ENCODE results near the gene PCSK4. TPM values are rescaled to one million over a fixed set of nuclear protein-coding genes. Genes with fewer than 3 reads are reported as not detected.

PCSK4 gene
- total RNA-seq, 4 donors from 2014 or later: 1.2 to 6.5 (median 2.9) TPM

DNA sequence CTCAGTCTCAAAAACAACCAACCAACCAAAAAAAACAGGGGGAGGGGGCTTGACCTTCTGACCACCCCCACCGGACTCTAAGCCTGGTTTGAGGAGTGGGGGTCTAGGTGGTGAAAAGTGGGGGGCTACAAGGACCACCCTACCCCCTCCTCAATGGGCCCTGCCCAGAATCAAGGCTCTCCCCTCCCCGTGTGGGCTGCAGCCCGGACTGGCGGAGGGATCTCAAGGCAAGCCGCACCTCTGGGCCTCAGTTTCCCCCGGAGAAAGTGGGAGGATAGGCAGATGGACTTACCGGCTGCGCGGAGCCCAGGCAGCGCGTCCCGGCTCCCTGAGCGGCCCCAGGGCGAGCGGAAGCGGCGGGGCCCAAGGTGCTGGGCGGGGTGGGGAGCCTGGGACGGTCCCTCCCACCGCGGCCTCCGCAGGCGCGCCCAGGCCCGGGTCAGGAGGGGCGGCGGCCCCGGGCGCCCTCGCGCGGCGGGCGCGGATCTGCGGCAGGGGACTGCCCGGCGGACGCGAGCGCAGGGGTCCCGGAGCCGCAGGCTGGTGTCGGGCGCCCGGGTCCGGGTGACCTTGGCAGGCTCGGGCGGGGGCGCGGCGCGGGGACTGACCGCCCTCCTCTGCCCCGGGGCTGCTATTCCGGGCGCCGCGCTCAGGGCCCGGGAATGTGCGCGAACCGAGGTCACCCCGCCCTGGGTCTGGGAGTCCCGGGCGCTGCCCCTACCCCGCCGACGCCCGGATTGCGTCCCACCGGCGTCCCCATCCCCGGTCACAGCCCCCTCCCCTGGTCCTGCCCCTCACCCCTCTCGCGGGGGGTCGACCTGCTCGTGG, 22.7 kb upstream of the PCSK4 start, which contains the start of gene ADAMTSL5:
Gene ADAMTSL5 (minus strand): TSS at position 349 of the 828 bp plus-strand sequence. CDS start 2,076 bp downstream, outside the sequence.
- intact Hi-C loops (cut with DNase I; ENCODE audit: low total_unique reads): no loop called here
- 3 to 5% methylated on average over 16 to 46 of the region's 78 CpGs for WGBS, 2 donors
- DNase-seq (ENCODE audit: low spot score in 2 of 2): no peak
- peak within 1 kb of the TSS; percentile 19 for H3K4me3 ChIP-seq (ENCODE audit: low read depth, poor library complexity, severe bottlenecking)
- TF ChIP-seq POLR2A (IDR thresholded peaks at IDR 0.05): no peak
- no peak for TF ChIP-seq CTCF (IDR thresholded peaks at IDR 0.05)

DNA sequence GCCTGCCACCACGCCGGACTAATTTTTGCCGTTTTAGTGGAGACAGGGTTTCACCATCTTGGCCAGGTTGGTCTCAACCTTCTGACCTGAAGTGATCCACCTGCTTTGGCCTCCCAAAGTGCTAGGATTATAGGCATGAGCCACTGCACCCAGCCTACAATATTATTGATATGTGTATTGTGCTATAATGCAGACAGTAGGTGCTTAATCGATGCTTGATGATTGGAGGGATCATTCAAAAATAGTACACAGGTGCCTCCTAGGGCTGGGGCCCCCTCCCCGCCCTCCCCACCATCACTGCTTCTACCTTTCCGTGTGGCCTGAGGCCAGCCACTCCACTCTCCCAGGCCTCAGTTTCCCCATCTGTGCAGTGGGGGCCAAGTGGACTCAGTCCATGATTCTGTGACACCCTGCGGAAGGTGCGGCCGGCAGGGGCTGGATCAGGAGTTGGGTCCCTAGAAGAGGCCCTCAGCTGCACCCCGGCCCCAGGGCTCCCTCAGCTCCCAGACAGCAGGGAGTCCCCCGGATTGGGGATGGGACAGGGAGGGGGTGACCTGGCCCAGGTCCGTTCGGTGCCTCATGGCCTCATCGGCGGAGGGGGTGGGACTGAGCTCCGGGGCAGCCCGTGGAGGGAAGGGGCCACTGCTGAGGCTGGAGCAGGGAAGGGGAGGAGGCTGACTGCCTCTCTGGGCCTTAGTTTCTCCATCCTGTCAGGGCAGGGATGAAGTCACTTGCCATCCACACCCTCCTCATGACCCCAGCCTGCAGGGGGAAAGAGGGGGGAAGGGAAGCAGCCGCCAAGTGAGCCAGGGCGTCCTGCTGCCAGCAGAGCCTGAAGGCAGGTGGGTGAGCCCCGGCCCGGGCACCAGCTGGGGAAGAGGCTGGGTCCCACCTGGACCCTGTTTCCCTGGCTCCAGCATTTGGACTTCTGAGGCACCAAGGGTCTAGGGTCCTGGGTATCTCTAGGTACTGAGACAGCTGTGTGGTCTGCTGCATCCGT, 21.5 kb upstream of the PCSK4 start:
- 53 to 58% methylated on average over 17 to 22 of the region's 22 CpGs for WGBS, 2 donors
- intact Hi-C loops (cut with DNase I; ENCODE audit: low total_unique reads): no loop called here
- no peak overlapping the region for H3K4me3 ChIP-seq (ENCODE audit: low read depth, poor library complexity, severe bottlenecking)
- TF ChIP-seq POLR2A (IDR thresholded peaks at IDR 0.05) (no peak), CTCF (IDR thresholded peaks at IDR 0.05) (no peak)
- no peak for DNase-seq (ENCODE audit: low spot score in 2 of 2)

DNA sequence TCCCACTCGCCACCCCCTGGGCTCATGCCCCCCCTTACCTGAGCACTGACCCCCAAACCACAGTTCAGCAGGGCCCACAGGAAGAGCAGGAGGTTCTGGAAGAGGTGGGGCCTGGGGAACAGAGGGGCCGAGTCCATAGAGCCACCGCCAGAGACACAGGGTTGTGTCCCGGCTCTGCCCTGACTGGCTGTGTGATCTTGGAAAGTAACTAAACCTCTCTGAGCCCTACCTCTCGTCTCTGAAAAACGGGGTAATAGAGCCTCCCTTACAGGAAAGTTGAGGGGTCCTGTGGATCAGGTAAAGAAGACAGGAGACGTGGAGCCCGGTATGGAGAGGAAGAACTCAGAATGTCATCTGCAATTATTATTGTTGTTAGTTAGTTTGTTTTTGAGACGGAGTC, 20.7 kb upstream of the PCSK4 start:
- WGBS, 2 donors: 43 to 45% methylated on average over 9 of the region's 9 CpGs
- no peak overlapping the region for H3K4me3 ChIP-seq (ENCODE audit: low read depth, poor library complexity, severe bottlenecking)

DNA sequence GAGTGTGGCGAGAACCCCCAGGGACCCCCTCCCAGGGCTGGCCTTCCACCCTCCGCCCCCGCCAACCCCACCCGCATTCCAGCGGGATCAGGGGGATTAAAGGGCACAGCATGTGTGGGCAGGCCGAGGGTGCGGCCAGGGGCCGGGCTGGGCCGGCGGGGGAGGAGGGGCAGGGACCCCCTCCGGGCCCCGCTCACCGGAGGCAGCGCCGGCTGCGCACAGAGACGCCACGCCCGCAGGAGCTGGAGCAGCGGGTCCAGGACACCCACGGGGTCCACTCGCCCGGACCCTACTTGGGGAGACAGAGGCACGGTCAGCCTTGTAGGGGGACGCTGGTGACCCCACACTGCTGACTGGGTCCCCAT, 20.3 kb upstream of the PCSK4 start:
- intact Hi-C loops (cut with DNase I; ENCODE audit: low total_unique reads): no loop called here
- no peak overlapping the region for H3K4me3 ChIP-seq (ENCODE audit: low read depth, poor library complexity, severe bottlenecking)
- WGBS, 2 donors: 17 to 29% methylated on average over 5 to 16 of the region's 25 CpGs
- TF ChIP-seq POLR2A (IDR thresholded peaks at IDR 0.05) (no peak), CTCF (IDR thresholded peaks at IDR 0.05) (no peak)
- no peak for DNase-seq (ENCODE audit: low spot score in 2 of 2)

More for the DNA sequence above, 20.7 kb upstream of the PCSK4 start:
- intact Hi-C loops (cut with DNase I; ENCODE audit: low total_unique reads): no loop called here
- no peak for DNase-seq (ENCODE audit: low spot score in 2 of 2)
- TF ChIP-seq POLR2A (IDR thresholded peaks at IDR 0.05) (no peak), CTCF (IDR thresholded peaks at IDR 0.05) (no peak)

DNA sequence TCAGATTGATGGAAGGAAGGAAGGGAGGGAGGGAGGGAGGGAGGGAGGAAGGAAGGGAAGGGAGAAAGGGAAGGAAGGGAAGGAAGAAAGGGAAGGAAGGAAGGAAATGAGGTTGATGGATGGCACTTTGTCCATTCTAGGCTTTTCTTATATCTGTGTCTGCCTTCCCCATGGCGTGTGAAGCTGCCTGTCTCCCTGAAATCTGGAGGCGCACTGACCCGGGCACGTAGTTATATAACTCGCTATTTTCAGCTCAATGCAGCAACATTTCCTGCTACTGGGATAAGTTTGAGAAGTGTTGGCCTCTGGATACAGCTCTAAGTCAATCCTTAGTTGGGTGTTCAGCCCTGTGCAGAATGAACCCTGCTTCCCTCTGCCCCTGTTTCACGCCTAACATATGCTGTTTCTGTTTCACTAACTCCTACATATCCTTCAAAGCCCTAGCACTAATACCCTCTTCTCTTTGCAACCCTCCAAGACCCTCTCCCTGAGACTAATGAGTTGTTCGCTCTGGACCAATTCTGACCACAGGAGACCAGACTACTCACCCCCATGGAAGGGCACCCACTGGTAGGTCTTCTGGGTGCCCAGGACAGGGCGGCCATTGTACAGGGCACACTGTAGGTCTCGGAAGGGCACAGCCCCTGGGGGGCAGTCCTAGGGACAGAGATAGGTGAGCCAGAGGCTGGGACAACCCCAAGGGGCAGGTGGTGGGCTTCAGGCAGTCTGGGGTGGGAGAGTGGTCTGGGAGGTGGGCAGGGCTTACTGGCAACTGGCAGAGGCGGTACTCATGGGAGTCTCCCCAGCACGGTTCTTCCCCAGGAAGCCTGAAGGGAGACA, 19.7 kb upstream of the PCSK4 start:
- 52 to 64% methylated on average over 10 to 11 of the region's 11 CpGs for WGBS, 2 donors
- no peak for DNase-seq (ENCODE audit: low spot score in 2 of 2)
- H3K4me3 ChIP-seq (ENCODE audit: low read depth, poor library complexity, severe bottlenecking): no peak overlapping the region
- intact Hi-C loops (cut with DNase I; ENCODE audit: low total_unique reads): no loop called here
- TF ChIP-seq POLR2A (IDR thresholded peaks at IDR 0.05): no peak
- TF ChIP-seq CTCF (IDR thresholded peaks at IDR 0.05): no peak
